ENCODE measurements around the gene COTL1. TPM values are rescaled to one million over a fixed set of nuclear protein-coding genes. Genes with fewer than 3 reads are reported as not detected.

COTL1 gene
- total and polyA plus RNA-seq, 9 of the 15 experiments (the other 6 are each of a cell fraction or from before 2014, with no cell fraction given) = 27.7 to 185 (median 72.5) TPM

- TF ChIP-seq RERE (CRISPR knock-in tag; IDR thresholded peaks at IDR 0.05; ENCODE audit: borderline replicate concordance) (no peak), POLR2B (IDR thresholded peaks at IDR 0.05; ENCODE audit: low read depth, partially characterized antibody) (no peak), RFX5 (IDR thresholded peaks at IDR 0.05; ENCODE audit: low read depth, low read length) (no peak), ZNF174 (CRISPR knock-in tag; IDR thresholded peaks at IDR 0.05) (no peak), TEAD1 (CRISPR knock-in tag; IDR thresholded peaks at IDR 0.05) (peak; percentile 64 to 78; a peak in 3 of 4 replicates), CBX2 (IDR thresholded peaks at IDR 0.05; ENCODE audit: insufficient read depth, low read length, poor library complexity, severe bottlenecking) (no peak), ZNF717 (CRISPR knock-in tag; IDR thresholded peaks at IDR 0.05) (no peak), ZNF146 (CRISPR knock-in tag; IDR thresholded peaks at IDR 0.05; ENCODE audit: unreplicated experiment) (no peak), TARDBP (IDR thresholded peaks at IDR 0.05) (no peak), ZC3H4 (CRISPR knock-in tag; IDR thresholded peaks at IDR 0.05; ENCODE audit: borderline replicate concordance) (no peak), ZNF143 (CRISPR knock-in tag; IDR thresholded peaks at IDR 0.05) (no peak), PHF8 (IDR thresholded peaks at IDR 0.05; ENCODE audit: borderline replicate concordance, low read length) (no peak; the same call in 1 of the 2 replicates), ATF7 (IDR thresholded peaks at IDR 0.05) (peak; percentile 93), FIP1L1 (IDR thresholded peaks at IDR 0.05; ENCODE audit: low read depth, low read length, poor library complexity, severe bottlenecking) (no peak)
- TF ChIP-seq, protein P1, sequence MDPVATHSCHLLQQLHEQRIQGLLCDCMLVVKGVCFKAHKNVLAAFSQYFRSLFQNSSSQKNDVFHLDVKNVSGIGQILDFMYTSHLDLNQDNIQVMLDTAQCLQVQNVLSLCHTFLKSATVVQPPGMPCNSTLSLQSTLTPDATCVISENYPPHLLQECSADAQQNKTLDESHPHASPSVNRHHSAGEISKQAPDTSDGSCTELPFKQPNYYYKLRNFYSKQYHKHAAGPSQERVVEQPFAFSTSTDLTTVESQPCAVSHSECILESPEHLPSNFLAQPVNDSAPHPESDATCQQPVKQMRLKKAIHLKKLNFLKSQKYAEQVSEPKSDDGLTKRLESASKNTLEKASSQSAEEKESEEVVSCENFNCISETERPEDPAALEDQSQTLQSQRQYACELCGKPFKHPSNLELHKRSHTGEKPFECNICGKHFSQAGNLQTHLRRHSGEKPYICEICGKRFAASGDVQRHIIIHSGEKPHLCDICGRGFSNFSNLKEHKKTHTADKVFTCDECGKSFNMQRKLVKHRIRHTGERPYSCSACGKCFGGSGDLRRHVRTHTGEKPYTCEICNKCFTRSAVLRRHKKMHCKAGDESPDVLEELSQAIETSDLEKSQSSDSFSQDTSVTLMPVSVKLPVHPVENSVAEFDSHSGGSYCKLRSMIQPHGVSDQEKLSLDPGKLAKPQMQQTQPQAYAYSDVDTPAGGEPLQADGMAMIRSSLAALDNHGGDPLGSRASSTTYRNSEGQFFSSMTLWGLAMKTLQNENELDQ (CRISPR knock-in tag; IDR thresholded peaks at IDR 0.05; ENCODE audit: borderline replicate concordance) = no peak
- TF ChIP-seq, protein P2, sequence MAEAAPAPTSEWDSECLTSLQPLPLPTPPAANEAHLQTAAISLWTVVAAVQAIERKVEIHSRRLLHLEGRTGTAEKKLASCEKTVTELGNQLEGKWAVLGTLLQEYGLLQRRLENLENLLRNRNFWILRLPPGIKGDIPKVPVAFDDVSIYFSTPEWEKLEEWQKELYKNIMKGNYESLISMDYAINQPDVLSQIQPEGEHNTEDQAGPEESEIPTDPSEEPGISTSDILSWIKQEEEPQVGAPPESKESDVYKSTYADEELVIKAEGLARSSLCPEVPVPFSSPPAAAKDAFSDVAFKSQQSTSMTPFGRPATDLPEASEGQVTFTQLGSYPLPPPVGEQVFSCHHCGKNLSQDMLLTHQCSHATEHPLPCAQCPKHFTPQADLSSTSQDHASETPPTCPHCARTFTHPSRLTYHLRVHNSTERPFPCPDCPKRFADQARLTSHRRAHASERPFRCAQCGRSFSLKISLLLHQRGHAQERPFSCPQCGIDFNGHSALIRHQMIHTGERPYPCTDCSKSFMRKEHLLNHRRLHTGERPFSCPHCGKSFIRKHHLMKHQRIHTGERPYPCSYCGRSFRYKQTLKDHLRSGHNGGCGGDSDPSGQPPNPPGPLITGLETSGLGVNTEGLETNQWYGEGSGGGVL (CRISPR knock-in tag; IDR thresholded peaks at IDR 0.05) = no peak
These were observed 23.8 kb downstream of the COTL1 start (continued) for GRCh38 chr16:84593825-84594724.

Data from K562 (cell line).